HepG2 (cell line): ENCODE results near the gene RPS19. TPM values are rescaled to one million over a fixed set of nuclear protein-coding genes. Genes with fewer than 3 reads are reported as not detected.

Experiments
- ATF4 ChIP-seq, 2 experiments: fragments of 450-650 bp in 1 of 2; sonication (generic) in 1 of 2; formaldehyde crosslinking; IDR thresholded peaks; 2 replicates each; pipeline versions ENCODE4 v1.5.0 to v1.8.0; 2020 to 2022; ENCODE audit warnings: mild to moderate bottlenecking in 1 of 2, missing genetic modification reagents in 1 of 2
- BORCS8-MEF2B ChIP-seq: sonication (generic); formaldehyde crosslinking; IDR thresholded peaks from 2 replicates; pipeline ENCODE4 v1.8.0; 2022; ENCODE audit warnings: mild to moderate bottlenecking, missing genetic modification reagents
- EHMT2 ChIP-seq: fragments of 200-600 bp; sonication (generic); IDR thresholded peaks from 2 replicates; pipeline ENCODE4 v1.7.0; 2017; ENCODE audit warnings: antibody characterized with exemption, low read depth, low read length, borderline replicate concordance
- HES4 ChIP-seq: sonication (generic); formaldehyde crosslinking; IDR thresholded peaks from 2 replicates; pipeline ENCODE4 v1.9.0; 2021; ENCODE audit warnings: mild to moderate bottlenecking, missing genetic modification reagents, borderline replicate concordance
- IRF1 ChIP-seq: sonication (generic); formaldehyde crosslinking; IDR thresholded peaks from 2 replicates; pipeline ENCODE4 v1.4.0; 2020; ENCODE audit warnings: low read depth, mild to moderate bottlenecking, missing genetic modification reagents
- JARID2 ChIP-seq: sonication (generic); formaldehyde crosslinking; IDR thresholded peaks from 2 replicates; pipeline ENCODE4 v1.8.1; 2023; ENCODE audit warnings: missing genetic modification reagents, inconsistent platforms; ENCODE audit not compliant: insufficient replicate concordance
- KAT7 ChIP-seq: IDR thresholded peaks from 2 replicates; pipeline ENCODE4 v1.6.1; 2018; ENCODE audit warnings: borderline replicate concordance, missing compliant biosample characterization
- KDM4B ChIP-seq: sonication (generic); formaldehyde crosslinking; IDR thresholded peaks from 2 replicates; pipeline ENCODE4 v1.4.0; 2020; ENCODE audit warnings: missing genetic modification reagents
- KMT2A ChIP-seq: sonication (generic); formaldehyde crosslinking; IDR thresholded peaks from 2 replicates; pipeline ENCODE4 v1.4.0; 2020; ENCODE audit warnings: missing genetic modification reagents
- MTA1 ChIP-seq: sonication (generic); formaldehyde crosslinking; IDR thresholded peaks from 2 replicates; pipeline ENCODE4 v1.4.0; 2020; ENCODE audit warnings: missing genetic modification reagents, mild to moderate bottlenecking, borderline replicate concordance
- MTF2 ChIP-seq: sonication (generic); formaldehyde crosslinking; IDR thresholded peaks from 2 replicates; pipeline ENCODE4 v1.5.0; 2020; ENCODE audit warnings: missing genetic modification reagents, borderline replicate concordance
- NFATC3 ChIP-seq: sonication (generic); formaldehyde crosslinking; IDR thresholded peaks from 2 replicates; pipeline ENCODE4 v1.5.1; 2020; ENCODE audit warnings: mild to moderate bottlenecking, missing genetic modification reagents
- SMAD1 ChIP-seq: sonication (generic); formaldehyde crosslinking; IDR thresholded peaks from 2 replicates; pipeline ENCODE4 v1.4.0; 2020; ENCODE audit warnings: missing genetic modification reagents, low read depth, mild to moderate bottlenecking, borderline replicate concordance
- U2AF2 ChIP-seq: fragments of 200-400 bp; formaldehyde crosslinking; IDR thresholded peaks from 2 replicates; pipeline ENCODE4 v1.6.1; 2017; ENCODE audit warnings: low read depth, mild to moderate bottlenecking, low read length
- ZHX2 ChIP-seq, 2 experiments: sonication (generic) in 1 of 2; formaldehyde crosslinking in 1 of 2; IDR thresholded peaks; 2 replicates each; pipeline versions ENCODE4 v1.6.1 to v1.9.0; 2014 to 2022; ENCODE audit warnings: antibody characterized with exemption in 1 of 2, borderline replicate concordance in 1 of 2, inconsistent platforms in 1 of 2, low read depth in 1 of 2, missing genetic modification reagents in 1 of 2
- ZNF207 ChIP-seq: fragments of 450-650 bp; IDR thresholded peaks from 2 replicates; pipeline ENCODE4 v1.6.1; 2016; ENCODE audit warnings: antibody characterized with exemption, borderline replicate concordance
- ZNF33B ChIP-seq: sonication (generic); formaldehyde crosslinking; IDR thresholded peaks from 2 replicates; pipeline ENCODE4 v1.5.1; 2020; ENCODE audit warnings: mild to moderate bottlenecking, missing genetic modification reagents
- ZNF589 ChIP-seq: sonication (generic); formaldehyde crosslinking; conservative IDR thresholded peaks from 2 replicates; pipeline ENCODE4 v1.8.0; 2022; ENCODE audit warnings: mild to moderate bottlenecking, moderate library complexity, missing genetic modification reagents
- ZNF598 ChIP-seq: sonication (generic); formaldehyde crosslinking; IDR thresholded peaks from 2 replicates; pipeline ENCODE4 v1.5.1; 2020; ENCODE audit warnings: mild to moderate bottlenecking, missing genetic modification reagents, borderline replicate concordance
- ZNF772 ChIP-seq: sonication (generic); formaldehyde crosslinking; IDR thresholded peaks from 2 replicates; pipeline ENCODE4 v1.5.0; 2020; ENCODE audit warnings: mild to moderate bottlenecking, missing genetic modification reagents
- ZNF776 ChIP-seq: sonication (generic); formaldehyde crosslinking; IDR thresholded peaks from 2 replicates; pipeline ENCODE4 v1.4.0; 2020; ENCODE audit warnings: mild to moderate bottlenecking, missing genetic modification reagents
- ZNF878 ChIP-seq: sonication (generic); formaldehyde crosslinking; IDR thresholded peaks from 2 replicates; pipeline ENCODE4 v1.8.1; 2023; ENCODE audit warnings: mild to moderate bottlenecking, missing genetic modification reagents, moderate library complexity
- polyA plus RNA-seq, 8 experiments: library from polyadenylated mRNA; depleted of rRNA in 3 of 8; stranded (reverse) in 7 of 8; unstranded in 1 of 8; fragments of >200 nt; fragmentation: Illumina TruSeq in 4 of 8; extraction: Trizol in 4 of 8; gene quantifications; 2 replicates each; pipeline versions ENCODE4 v1.2.1 to v1.2.3, GENCODE V29; 2011 to 2016; ENCODE audit warnings: low read depth in 4 of 8, missing spikeins in 1 of 8, mixed read lengths in 1 of 8; ENCODE audit not compliant: insufficient read depth in 1 of 8
- total RNA-seq, 5 experiments: library from RNA; depleted of rRNA; stranded (reverse); fragments of >200 nt; fragmentation: Illumina TruSeq; extraction: Trizol; gene quantifications; 2 replicates each; pipeline ENCODE4 v1.2.3, GENCODE V29; 2016; ENCODE audit warnings: low read depth in 1 of 5

Gene RPS19
- total and polyA plus RNA-seq, 2 of the 13 experiments (the other 11 are each of a cell fraction or from before 2014, with no cell fraction given), result 1,983 to 4,758 TPM

- TF ChIP-seq KDM4B, result 0 out of 2 replicates have a peak, but pooled peaks have one; percentile 27
- TF ChIP-seq ZNF589 (CRISPR knock-in tag), result no peak
- TF ChIP-seq KAT7 (CRISPR knock-in tag), result 0 out of 2 replicates have a peak, but pooled peaks have one; percentile 18
- no peak for TF ChIP-seq KMT2A (CRISPR knock-in tag)
- no peak for TF ChIP-seq NFATC3 (CRISPR knock-in tag)
- no peak for TF ChIP-seq JARID2 (CRISPR knock-in tag)
- TF ChIP-seq ZNF772, result no peak
- TF ChIP-seq IRF1 (CRISPR knock-in tag), result no peak
- no peak for TF ChIP-seq MTF2 (CRISPR knock-in tag)
- no peak; the same call in 1 of the 2 replicates for TF ChIP-seq BORCS8-MEF2B (CRISPR knock-in tag)
- TF ChIP-seq MTA1 (CRISPR knock-in tag), result no peak
- TF ChIP-seq ZNF776 (CRISPR knock-in tag), result no peak
- no peak for TF ChIP-seq ZNF878
- TF ChIP-seq ZNF598 (CRISPR knock-in tag), result 0 out of 2 replicates have a peak, but pooled peaks have one; percentile 57
- TF ChIP-seq U2AF2, result no peak
- no peak for TF ChIP-seq SMAD1 (CRISPR knock-in tag)
- no peak for TF ChIP-seq HES4 (CRISPR knock-in tag)
- 0 out of 4 replicates have a peak, but pooled peaks of 1 of the 2 experiments have one; percentile 7 for TF ChIP-seq ATF4 (CRISPR knock-in tag; IDR thresholded peaks at IDR 0.05)
- TF ChIP-seq ZNF207, result no peak
- TF ChIP-seq EHMT2, result no peak
- TF ChIP-seq ZNF33B (CRISPR knock-in tag), result peak; percentile 51; the same call in 1 of the 2 replicates
- TF ChIP-seq ZHX2 (IDR thresholded peaks at IDR 0.05; ENCODE audit: low read depth), result no peak
- TF ChIP-seq ZHX2 (CRISPR knock-in tag; IDR thresholded peaks at IDR 0.05; ENCODE audit: borderline replicate concordance), result no peak; the same call in 1 of the 2 replicates
These were observed 512 bp downstream of the RPS19 start (continued) for GRCh38 chr19:41860419-41861115.
